NOMO-1 treated with dmso at 0.1 percent for 144 hours (cell line): ENCODE measurements around the gene MS4A6A.
A peak's percentile ranks its signal among the peaks of the same experiment; 100 is the strongest.
"Not testable (repeated sequence)": the region's sequence is repeated elsewhere in the genome, so short reads cannot be mapped to it uniquely, and the experiment has no call there.

Experiments
- DNase-seq: peaks from one replicate; lab custom pipeline; 2025; ENCODE audit not compliant: unreplicated experiment; lab: John Stamatoyannopoulos, UW

Gene MS4A6A

DNA sequence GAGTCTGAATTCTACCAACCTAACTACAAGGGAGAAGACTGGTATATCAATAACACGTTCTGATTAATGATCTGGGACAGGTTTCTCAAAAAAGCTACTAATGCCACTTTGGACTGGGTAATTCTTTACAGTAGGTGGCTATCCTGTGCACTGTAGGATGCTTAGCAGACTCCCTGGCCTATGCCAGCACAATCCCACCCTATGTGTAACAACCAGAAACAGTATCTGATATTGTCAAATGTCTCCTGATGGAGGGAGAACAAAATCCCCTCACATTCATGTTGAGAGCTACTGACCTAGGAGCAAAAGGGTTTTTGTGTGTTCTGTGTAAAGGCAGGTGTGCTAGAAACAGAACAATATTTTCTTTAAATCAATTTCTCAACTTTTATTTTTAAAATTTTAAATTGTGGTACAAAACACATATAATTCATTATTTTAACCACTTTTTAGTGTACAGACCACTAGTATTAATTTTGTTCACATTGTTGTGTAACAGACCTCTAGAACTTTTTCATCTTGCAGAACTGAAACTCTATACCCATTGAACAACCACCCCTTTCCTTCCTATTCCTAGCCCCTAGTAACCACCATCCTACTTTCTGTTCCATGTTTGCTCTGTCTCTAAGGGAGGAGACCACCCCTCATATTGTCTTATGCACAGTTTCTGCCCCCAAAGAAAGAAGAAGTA, 2.1 kb upstream of the MS4A6A start:
- DNase-seq = peak; percentile 87

DNA sequence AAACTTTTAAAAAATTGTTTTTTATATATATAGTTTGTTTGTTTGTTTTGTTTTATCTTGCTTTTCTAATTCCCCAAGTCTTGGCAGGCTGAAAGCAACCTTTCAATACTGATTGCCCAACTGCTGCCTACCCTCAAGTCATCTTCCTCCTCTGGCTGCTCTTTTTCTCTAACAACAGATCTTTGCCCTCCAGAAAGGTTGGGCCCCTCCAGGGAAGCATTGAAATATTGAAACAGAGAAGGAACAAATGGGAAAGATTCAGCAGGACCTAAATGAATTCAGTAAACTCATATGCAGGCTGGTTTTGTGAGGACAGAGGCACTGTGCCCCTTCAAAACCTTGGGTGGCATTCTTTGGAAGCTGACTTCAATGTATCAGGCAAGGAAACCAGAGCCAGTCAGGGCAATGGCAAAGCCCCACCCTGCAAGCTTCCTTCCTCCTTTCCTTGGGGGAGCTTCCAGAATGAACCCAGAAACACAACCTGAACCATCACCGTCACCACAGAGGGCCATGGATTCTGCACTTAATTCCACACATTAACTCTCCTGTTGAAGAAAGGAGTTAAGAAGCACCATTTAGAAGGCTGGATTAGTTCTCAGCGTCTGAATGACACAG, 815 bp upstream of the MS4A6A start:
- peak; percentile 69 for DNase-seq

DNA sequence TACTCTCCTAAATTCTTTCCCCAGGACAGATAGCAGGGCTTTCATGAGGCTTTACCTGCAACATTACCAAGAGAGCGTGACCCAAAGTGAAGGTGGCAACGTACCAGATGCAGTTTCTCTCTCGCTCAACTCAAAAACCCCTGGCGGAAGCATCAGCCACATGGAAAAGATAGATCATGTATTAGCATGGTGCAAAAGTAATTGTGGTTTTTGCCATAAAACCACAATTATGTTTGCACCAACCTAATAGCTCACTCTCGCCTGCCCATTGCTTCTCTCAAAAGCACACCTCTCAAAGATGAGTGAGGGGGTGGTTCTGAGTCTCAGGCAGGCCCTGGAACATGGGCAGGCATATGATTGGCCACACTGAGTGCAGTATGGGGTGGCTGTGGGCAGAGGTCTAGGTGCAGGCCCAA, 7.0 kb downstream of the MS4A6A start:
- DNase-seq = no peak

DNA sequence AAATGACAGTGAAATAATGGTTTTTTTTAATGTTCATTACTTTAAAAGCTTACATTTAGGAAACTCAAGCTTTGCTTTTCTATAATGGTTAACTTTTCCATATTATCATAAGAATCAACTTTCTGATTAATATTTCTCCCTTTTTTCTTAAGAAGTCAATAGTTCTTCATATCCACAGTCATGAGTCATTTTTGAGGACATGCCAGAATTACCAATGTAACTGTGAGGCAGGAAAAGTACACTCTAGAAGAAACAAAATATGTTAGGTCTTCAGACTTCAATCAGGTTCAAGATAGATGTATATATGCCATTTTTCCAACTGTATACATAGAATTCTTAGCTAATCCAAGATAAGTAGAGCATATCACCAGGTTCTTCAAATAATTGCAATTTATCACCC, 10.9 kb downstream of the MS4A6A start:
- DNase-seq = no peak

DNA sequence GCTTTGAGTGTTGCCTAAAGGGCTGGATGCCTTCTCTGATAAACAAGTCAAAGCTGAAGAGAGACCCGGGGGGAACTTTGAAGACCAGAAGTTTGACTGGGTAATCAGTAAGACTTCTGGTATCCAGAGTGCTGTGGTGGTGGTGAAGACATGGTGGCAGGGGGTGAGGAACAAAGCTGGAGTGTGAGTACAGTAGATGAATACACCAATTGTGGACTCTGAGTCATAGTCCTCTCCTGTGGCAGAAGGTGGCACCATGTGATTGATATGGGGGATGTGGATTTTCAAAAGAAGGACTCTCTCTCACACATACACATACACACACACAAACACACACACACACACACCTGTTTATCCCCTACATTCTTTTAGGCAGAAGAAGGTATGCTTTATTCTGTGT, 12.3 kb downstream of the MS4A6A start:
- DNase-seq = no peak

DNA sequence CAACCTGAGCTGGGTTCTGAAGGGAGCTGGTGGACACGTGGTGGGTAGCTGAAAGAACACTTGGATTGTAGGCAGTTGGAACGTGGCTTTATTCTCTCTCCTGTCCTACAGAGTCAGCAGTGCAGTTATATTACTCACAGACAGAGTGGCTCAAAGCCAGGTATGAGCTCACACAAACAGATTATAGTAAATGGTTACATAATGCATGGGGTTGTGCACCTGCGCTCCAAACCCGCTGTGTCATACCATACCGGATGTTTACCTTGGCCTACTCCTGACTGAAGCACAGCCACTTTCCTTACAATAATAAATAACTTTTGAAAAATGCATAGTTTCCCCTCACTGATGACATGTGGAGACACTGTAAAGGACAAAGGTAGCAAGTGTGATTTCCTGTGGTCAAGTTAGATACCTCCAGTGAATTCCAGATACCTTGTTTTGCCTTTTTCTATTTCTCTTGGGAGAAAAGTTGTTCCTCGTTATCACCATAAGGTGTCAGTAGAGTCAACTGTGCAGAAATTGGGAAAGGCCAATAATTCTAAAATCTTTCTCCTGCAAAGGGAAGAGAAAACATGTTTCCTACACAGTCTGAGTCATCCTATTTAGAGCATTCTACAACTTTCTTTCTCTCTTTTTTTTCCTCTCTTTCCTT, 13.5 kb downstream of the MS4A6A start:
- peak; percentile 25 for DNase-seq

DNA sequence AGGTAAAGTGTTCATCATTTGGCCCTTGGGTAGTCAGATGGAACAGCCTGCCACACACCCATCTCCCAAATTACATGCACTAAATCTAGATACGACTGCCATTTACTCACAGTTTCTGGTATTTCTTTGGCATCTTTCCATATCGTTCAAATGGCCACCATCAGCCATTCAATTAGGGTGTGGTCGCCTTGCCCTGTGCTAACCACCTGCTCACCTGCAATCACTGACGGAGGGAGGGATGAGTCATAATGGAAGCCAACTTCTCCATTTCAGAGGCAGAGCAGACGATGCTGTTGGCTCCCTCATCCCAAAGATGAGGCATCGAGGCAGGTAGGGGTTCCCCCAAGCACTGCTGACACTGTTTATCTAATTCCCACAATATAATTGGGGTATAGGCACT, 14.6 kb downstream of the MS4A6A start:
- DNase-seq = no peak

DNA sequence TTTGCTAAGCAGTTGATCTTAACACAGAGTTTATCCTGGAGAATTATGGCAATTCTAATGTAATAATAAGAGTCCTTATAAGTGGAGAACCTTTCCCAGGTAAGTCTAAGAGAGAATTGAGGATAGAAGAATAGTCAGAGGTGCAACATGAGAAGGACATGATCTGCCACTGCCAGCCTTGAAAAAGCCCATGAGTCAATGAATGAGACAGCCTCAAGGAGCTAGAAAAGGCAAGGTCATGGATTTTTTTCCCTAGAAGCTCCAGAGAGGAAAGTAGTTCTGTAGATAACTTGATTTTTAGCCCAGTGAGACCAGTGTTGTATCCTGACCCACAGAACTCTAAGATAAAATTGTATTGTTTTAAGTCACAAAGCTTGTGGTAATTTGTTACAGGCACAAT, 16.9 kb downstream of the MS4A6A start:
- no peak for DNase-seq

DNA sequence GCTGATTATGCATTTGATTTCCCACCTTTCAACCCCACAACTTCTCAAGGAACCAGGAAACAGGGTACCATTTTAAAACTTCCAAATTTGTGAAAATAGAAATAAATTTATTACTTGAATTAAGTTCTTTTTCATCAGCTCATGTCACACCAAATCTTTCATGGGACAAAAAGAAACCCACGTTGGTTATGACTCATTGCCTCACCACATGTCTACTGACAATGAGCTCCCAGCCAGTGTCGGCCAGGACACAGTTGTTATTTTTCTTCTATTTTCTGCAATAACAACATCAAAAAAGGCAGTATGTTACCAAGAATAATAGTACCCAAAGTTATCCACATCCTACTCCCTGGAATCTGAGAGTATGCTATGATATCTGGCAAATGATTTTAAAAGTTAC, 17.3 kb downstream of the MS4A6A start:
- no peak for DNase-seq

GRCh38 chr11:60164550-60165075, 18.3 kb downstream of the MS4A6A start:
- no peak for DNase-seq

GRCh38 chr11:60161766-60162165, 21.1 kb downstream of the MS4A6A start:
- no peak for DNase-seq

GRCh38 chr11:60161107-60161506, 21.8 kb downstream of the MS4A6A start:
- DNase-seq = no peak

GRCh38 chr11:60159868-60160267, 23.0 kb downstream of the MS4A6A start:
- DNase-seq = no peak

DNA sequence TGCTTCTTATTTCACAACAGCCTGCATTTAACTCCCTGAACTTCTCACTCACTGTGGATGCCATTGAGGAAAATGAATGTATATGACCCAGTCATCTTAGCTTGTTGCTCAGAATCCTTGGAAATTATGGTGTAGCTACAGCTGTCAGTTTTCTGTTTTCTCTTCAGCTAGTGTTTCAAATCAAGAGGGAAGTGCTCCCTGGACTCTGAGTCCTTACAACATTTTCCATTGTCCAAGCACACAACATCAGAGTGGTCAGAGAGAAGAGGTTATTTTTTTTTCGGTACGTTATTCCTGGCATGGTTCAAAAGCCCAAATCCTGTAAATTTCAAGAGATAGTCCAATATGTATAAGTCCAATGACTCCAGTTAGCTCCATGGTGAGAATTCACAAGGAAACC, 23.6 kb downstream of the MS4A6A start:
- DNase-seq = no peak

GRCh38 chr11:60158636-60159035, 24.2 kb downstream of the MS4A6A start:
- DNase-seq = no peak

- DNase-seq = no peak
Measured at GRCh38 chr11:60155931-60156330, 27.0 kb downstream of the MS4A6A start.

DNA sequence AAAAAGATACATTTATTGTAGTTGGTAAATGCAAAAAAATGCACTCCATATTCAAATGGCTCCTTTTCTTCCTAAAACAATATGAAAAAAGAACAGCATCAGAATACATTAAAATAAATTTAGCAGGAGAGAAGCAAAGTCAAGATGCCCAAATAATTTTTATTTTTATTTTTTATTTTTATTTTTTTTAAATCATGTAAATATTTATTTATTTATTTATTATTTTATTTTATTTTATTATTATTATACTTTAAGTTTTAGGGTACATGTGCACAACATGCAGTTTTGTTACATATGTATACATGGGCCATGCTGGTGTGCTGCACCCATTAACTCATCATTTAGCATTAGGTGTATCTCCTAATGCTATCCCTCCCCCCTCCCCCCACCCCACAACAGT, 30.2 kb downstream of the MS4A6A start:
- DNase-seq = not testable (repeated sequence)

- DNase-seq = no peak
Measured at GRCh38 chr11:60150279-60150678, 32.6 kb downstream of the MS4A6A start.

GRCh38 chr11:60145677-60146076, 37.2 kb downstream of the MS4A6A start:
- no peak for DNase-seq

DNA sequence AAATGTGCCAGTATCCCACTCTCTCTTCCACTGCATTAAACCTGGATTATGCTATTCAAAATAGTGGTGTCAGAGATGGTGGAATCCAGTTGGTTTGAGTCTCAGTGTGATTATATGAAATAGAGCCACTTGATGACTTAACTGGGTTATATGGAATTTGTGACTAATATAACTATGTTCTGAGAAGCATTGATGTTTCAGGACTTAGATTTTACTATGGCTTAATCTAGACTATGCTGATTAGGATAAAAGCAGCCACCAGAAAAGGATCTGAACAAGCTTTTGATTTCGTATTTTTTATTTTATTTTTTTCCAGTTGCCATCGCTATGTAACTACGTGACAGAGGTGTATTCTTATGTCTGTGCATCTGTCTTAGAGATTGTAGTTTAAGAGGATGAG, 39.1 kb downstream of the MS4A6A start:
- DNase-seq = no peak

DNA sequence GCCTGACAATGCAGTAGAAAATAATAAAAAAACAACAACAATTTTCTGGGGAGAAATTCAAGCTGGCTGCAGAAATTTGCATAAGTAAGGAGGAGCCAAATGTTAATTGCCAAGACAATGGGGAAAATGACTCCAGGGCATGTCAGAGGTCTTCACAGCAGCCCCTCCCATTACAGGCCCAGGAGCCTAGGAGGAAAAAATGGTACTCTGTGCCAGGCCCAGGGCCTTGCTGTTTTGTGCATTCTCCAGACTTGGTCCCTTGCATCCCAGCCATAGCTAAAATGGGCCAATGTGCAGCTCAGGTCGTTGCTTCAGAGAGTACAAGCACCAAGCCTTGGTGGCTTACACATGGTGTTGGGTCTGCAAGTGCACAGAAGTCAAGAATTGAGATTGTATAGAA, 49.0 kb downstream of the MS4A6A start:
- DNase-seq = no peak

- DNase-seq = no peak
Measured at GRCh38 chr11:60131912-60132311, 51.0 kb downstream of the MS4A6A start.
